ENCODE data around the gene CEP68.
A peak's percentile ranks its signal among the peaks of the same experiment; 100 is the strongest.
"Not testable (repeated sequence)": the region's sequence is repeated elsewhere in the genome, so short reads cannot be mapped to it uniquely, and the experiment has no call there.

Gene CEP68

DNA sequence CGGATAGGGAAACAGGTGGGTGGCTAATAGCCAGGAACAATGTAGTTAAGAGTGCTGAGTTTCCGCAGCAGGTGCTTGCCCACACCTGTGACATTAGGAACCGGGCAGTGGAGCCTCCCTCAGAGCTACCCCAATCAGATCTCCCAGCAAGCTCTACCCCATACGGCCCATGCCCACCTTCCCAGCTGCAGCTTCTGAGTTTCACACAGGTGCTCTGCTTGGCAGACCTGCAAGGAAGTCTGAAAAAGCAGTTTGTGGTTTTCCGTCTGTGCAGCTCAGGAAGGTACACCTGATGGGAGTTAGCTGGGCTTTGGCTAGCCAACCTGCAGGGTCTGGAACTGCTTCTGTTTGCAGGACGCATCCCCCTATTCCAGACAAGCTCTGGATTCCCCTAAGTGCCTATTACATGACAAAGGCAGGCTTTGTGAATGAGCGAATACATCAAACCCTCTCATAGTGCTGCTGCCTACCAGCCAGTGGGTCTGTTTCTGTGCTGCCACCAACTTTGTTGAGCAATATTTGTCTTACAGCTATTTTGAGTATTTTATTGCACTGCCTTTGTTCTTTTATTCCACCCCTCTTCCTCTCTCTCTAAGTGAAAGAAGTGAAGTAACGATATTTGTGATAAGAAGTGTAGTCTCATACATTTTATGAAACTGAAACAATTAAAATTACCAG is 24.7 kb upstream of the CEP68 start:
- FAIRE-seq = no peak

DNA sequence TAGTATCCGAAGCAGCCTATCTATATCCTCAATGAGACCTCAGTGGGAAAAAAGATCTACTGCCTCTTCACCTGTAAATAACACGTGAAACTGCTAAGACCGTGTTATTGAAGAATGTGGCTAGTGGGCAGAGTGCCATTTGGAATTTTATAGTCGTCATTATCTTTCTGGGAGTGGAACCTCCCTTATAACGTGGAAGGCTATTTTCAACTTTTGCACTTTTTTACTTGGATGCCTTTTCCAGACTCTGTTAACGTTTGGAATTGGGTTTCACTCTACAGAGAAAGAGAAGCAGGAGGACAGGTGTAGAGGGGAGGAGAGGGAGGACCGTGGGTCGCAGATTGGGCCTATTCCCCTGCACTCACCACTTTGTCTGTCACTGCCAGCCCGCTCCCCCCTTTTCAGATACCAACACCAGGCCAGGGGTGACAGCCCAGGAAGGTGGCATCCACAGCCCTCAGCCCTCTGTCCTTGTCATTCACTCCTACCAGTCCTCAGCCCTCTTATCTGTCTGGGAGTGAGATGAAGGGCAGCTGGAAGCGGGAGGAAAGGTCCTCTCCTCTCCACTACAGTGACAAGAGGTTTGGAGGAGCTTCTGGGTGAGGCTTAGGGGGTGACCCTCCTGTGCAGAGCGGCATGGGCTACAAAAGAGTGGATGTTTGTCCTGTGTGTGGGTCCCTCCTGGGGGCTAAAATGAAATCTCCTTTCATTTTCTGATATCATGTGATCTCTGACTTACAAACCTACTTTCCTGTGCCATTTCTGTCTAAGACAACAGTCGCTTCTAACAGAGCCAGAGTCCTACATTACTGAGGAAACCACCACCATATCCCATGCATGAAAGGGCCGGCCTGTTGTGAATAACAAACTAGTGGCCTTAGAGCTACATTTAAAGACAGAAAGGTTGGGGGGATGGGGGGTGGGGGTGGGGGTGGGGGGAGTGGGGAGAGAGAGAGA is 23.9 kb upstream of the CEP68 start:
- FAIRE-seq = no peak

DNA sequence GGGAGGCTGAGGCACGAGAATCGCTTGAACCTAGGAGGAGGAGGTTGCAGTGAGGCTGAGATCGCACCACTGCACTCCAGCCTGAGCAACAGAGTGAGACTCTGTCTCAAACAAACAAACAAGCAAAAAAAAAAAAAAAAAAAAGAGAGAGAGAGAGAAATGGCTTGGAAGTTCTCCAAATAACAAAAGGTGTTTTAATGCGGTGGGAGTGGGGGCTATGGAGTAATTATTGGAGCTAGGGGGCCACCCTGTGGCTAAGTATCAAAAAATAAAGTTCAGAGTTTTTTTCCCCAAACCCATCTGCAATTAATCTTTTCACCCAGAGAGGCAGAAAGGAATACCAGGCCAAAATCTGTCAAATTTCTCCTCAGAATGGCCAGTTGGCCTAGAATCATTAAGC is 23.0 kb upstream of the CEP68 start:
- no peak for FAIRE-seq

DNA sequence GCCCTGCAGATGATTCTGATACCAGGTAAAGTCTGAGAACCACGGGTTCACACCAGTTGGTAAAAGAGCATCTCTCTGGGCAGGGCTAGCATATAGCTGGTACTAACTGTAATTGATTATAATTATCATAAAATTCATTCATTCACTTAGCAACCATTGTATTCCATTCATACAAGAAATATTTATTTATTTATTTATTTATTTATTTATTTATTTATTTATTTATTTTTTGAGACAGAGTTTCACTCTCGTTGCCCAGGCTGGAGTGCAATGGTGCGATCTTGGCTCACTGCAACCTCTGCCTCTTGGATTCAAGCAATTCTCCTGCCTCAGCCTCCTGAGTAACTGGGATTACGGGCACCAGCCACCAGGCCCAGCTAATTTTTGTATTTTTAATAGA is 22.5 kb upstream of the CEP68 start:
- not testable (repeated sequence) for FAIRE-seq

DNA sequence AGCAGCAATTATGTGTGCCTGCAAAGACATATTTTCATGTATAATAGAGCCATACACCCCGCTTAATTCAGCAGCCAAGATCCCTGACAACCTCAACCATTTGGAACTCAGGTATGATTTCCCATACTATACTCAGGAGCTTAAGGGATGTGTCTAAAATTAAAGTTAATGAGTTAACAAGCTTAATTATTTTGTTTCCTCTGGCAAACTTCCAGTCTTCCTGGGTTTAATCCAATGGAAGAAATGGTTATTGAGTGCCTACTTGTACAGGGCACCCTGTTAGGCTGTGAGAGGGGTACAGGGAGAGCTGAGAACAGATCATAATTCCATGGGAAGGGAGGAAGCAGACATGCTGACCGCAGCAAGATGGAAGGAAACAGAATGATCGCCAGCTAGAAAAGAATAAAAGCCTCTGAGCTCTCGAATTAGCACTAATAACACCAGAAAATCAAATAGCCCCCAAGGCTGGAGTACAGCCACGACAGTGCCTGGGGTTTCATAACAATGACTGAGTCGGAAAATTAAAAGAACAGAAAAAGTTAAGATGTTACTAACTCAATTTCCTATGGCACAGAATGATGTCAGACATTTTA is 20.8 kb upstream of the CEP68 start:
- FAIRE-seq = no peak

DNA sequence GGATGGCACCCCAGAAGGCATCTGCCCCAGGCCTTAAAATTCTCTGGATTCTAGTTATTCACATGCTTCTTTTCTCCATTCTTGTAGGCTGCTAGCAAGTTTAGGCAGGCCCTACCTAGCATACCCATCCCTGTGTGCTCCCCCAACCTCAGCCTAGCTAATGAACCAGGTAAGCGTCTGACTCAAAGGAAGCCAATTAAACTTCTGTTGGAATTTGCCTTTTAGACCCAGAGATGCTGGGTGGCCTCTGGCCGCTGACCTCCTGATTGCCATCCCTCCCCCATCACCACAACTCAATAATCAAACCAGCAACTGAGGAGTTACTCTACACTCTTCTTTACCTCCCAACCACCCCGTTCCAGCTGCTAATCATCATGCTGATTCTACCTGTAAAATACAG is 19.0 kb upstream of the CEP68 start:
- no peak for FAIRE-seq

DNA sequence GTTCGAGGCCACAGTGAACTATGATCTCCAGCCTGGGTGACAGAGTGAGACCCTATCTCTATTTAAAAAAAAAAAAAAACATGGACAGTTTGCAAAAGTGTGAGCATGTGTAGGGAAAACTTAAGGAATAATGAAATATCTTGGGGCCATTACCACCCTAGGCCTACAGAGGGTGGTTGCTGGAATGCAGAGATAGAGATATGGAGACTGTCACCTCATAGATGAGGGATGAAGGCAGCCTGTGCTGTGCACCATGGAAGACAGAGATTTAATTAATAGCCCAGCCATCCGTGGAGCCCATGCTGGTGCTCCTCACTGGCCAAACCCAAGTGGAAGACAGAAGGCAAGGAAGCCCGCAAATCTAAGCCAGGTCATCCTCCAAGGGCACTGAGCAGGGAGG is 16.6 kb upstream of the CEP68 start:
- no peak for FAIRE-seq

DNA sequence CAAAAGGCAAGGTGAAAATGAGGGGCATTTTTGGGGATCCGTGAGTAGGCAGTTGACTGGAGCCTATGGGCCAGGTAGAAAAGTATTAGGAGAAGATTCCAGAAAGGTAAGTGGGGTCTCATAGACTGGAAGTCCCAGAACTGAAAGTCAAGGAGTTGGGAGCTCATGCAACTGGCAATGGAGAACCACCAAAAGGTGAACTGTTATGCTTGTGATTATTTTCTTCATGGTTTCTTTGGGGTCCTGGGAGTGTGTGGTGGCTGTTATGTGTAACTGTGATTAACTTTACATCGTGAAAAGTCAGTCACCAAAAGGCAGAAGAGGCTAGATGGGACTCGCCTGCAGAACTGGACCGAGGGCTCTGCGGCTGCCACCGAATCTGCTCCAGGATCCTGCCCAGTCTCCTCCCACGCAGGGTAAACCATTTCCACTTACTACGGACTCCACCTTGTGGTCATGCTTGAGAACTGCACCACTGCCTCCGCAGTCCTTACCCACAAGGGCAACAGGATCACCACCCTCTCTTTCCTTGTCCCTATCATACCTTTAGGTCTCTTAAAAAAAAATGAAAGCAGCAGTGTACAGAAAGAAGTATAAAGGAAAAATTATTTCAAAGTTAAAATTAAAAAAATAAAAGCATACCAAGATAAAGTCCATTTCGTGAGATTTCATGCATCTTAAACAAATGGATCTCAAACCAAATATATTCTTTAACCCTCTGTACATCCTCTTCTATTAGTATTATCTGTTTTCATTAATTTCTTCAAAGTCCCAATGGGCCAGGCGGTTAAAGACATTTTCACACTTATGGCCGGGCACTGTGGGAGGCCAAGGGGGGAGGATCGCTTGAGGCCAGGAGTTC is 15.6 kb upstream of the CEP68 start:
- FAIRE-seq = peak; percentile 23

DNA sequence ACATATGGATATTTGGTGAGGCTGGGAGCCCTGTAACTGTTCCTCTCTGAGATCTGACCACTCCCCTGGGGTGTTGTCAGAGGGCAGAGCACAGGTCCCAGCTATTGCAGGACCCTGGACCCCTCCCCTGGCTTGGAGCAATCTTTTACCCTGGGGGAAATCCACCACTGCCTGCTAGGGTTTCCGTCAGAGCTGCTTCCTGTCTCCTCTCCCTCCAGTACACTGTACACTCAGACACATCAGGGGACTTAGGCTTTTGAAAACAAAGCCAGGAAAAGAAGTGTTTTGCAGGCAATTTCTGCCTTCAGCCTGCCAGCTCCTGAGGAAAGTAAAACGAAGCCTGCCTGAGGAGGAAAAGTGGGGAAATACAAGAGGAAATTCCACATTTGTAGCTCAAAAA is 13.2 kb upstream of the CEP68 start:
- no peak for FAIRE-seq

DNA sequence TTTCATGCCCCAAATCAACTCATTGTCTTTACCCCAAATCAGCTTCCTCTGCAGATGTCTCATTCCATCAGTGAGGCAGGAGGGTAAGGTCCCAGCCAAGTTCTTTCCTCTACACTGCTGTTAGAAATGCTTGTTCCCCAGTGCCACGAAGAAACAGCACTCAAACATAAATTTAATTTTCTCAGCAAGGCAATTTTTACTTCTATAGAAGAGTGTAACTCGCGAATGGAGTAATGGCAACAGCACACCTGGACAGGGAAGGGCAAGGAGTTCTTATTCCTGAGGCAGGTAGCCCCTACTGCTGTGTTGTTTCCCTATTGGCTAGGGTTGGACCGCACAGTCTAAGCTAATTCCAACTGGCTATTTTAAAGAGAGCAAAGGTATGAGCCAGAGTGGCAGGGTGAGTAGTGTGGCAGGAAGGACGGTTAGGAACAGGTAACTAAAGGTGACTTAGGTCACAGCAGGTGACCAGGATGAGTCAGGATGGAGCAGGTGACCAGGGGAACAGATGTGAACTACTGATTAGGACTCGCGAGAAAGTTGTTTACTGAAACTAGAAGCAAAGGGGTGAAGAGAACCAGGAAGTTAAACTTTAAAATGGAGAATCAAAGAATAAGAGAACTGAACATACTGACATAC is 12.0 kb upstream of the CEP68 start:
- no peak for FAIRE-seq

DNA sequence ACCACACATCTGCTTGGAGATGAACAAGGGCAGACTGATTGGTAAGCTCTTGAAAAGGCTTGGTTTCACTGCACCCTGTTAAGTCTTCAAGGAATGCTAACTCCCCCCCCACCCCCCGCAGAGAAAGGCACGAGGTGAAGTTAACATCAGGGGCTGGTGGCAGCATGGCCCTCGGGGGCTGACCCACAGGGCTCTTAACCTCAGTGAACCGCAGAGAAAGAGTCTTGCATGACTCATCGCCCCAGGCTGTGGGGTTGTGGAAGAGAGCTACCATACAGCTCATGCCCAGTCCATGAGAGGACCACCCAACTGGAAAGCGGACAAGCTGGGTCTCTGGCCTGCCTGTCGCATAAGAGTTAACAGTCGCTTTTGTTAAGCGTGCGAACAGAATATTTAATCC is 10.6 kb upstream of the CEP68 start:
- no peak for FAIRE-seq

DNA sequence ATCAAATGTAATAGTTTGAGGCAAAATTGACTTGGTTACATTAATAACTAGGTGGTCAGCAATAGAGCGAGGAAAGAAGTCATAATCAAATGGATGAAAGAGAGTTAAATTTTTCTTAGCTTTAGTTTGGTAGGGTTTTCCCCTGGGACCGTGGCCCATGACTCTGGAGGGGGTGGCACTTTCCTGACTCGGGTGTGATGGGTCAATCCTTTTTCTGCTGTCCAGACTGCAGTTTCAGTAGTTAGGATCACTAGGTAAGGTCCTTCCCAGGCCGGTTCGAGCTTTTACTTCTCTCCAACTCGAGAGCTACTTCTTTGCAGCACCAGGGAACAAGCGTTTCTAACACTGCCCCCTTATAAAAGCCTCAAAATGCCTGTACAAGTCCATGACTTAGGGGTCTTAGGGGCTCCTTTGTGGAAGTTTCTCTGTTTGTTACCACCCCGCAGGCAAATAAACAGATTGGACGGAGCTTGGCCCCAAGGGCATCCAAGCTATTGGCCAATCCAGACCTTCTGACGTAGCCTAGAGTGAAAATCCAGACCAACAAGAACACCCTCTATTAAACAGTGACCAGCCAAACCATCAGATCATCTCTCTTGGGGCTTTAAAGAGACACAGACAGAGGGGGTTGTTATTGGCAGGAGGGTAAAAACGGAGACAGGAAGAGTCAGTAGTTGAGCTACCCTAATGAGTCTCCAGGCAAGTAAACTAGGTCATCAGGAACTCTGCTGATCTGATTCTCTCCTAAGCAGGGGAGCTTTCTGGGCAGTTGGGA is 9.4 kb upstream of the CEP68 start:
- no peak for FAIRE-seq

DNA sequence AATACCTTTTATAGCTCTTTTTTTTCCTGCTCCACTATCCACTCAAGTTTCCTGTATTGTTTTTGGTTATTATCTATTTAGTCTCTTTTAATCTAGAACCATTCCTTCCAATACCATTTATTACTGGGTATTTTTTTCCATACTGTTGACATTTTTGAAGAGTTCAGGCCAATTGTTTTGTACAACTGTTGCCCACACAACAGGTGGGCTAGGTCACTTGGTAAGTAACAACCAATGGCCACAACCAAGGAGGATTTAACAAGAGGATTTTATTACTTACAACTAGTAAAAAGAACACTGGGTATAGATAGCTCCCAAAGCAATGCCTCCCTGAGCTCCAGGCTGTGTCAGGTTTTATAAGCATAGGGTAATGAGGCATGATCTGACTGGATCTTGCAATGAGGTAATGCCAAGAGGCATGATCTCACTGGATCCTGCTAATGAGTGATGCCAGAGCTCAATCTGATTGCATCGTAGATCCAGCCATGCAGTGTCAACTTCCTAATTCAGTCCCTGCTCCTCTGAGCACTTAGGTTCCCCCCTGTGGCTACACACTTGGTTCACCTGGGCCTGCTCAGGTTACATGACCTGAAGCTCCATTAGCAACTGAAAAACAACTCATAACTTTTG is 7.1 kb upstream of the CEP68 start:
- FAIRE-seq = no peak

DNA sequence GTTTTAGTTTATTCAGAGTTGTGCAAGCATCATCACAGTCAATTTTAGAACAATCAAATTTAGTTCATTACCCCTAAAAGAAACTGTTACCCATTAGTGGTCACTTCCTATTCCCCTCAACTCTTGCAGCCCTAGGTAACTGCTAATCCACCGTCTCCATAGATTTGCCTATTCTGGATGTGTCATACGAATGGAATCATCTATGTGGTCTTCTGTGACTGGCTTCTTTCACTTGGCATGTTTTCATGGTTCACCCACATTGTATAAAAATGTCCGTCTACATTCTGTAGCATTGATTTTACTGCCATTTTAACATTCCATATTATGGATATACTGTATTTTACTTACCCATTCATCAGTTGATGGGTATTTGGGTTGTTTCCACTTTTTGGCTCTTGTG is 5.3 kb upstream of the CEP68 start:
- FAIRE-seq = no peak

DNA sequence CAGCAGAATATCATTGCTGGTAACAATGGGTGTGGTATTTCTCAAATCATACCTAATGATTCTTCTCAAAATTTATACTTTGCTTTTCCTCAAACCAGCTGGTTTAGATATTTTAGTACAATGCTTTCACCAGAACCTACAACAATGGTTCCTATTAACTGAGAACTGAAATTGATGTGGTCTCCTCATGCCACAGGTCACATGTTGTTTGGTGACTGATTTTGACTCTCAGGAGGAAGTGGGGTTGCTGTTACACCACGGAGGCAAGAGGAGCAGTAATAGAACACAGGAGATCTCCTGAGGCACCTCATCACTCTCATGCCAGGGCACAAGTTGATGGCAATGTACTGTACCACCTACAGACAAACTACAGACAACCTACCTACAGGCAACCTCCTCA is 3.0 kb upstream of the CEP68 start:
- no peak for FAIRE-seq

DNA sequence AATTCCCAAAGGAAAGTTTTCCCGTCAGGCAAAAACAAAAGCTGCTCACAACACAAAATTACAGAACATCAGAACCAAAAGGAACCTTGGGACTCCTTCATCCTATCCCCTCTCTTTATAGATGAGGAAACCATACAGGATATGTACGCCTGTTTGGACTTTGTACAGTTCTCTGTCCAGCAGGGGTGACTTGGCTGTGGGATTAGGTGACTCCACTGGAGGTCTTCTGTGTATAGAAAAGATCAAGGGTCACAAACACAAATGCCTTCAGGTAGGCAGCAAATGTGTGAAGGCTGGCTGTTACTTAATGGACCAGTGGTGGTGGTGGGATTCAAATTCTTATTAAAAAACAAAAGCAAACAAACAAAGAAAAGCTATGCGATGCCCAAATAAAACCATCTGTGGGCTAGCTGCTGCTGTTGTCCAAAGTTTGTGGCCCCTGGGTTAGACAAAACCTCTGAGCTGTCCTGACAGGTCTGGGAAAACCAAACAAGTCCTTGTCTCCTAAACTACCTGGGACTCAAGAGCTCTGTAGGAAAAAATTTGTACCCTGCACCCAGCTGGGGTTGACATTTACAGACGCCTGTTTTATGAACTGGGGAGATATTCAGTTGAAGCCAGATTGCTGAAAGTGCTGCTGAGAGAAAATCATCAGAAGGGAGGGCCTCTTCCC is 1.3 kb upstream of the CEP68 start:
- FAIRE-seq = no peak

DNA sequence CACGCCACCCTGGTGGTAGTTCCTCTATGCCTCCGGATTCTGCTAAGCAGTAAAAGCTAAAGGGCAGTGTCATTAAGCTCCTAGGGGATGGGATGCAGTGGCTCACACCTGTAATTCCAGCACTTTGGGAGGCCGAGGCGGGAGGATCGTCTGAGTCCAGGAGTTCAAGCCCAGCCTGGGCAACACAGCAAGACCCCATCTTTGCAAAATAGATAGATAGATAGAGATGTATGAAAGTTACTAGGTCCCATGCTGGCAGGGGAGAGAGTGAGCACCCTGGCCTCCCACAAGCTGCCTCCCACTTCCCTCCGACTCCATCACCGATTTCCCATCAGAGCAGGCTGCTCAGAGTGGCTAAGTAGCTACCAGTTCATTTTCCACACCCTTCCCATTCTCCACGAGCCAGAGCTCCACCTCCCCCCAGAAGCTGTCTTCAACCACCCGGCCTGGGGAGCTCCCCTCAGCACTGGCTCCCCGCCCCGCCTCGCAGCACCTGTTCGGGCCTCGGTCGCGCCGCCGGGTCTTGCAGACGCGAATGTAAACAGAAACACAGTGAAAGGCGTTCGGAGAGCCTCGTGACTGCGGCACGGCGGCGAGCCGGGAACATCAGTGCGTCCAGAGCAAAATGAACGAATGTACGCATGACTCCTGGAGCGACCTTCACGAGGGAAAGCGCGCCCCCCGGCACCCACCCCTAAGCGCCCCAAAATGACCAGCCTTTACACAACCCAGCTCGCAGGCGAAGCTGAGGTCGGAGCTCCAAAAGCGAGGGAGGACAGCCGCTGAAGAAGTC is 598 bp upstream of the CEP68 start:
- no peak for FAIRE-seq

DNA sequence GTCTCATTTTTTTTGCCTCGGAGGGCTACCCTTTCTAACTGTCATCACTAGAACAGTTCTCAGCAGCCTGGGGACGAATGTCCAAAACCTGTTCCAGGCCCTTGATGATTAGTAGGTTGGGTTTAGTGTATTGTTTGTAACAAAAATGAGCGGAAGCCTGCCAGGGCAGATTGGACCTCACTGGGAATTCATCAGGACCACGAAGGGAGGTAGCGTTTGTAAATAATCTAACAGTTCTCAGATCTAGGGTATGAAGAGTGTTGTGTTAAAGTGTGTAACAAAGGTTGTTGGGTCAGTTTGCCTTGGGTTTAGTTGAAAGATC is 799 bp downstream of the CEP68 start:
- no peak for FAIRE-seq

DNA sequence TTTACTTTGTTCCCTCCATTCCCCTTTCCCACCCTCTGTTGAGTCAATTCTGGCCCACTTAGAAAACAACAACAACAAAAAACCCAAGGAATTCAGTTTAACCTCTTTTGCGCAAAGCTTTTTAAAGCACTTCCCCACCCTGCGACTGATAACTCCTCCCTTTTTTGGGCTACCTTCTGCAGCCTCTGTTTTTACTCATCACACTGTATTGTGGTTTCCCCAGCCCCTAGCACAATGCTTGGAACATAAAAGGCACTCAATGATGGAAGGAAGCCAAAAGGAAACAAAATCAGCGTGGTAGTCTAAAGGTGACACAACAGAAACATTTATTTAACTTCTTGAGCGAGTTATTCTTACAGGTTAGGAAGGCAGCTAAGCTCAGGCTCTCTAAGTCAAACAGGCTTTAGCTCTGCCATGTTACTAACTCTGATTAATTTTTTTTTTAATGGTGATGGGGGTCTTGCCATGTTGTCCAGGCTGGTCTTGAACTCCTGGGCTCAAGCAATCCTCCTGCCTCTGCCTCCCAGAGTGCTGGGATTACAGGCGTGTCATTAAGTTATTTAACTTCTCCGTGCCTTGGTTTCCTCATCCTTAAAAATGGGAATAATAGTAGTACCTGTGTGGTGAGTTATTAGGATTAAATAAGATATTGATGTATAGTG is 1.3 kb downstream of the CEP68 start:
- peak; percentile 21 for FAIRE-seq

Data from endometrium (tissue), 2 donors.